NCI-H2107 treated with DMSO at 0.1 percent for 48 hours (cell line): ENCODE measurements around the gene ZBTB8A.
"Not testable (repeated sequence)": the region's sequence is repeated elsewhere in the genome, so short reads cannot be mapped to it uniquely, and the experiment has no call there.

Experiments used
- DNase-seq: peaks from one replicate; lab custom pipeline; 2025; ENCODE audit not compliant: unreplicated experiment; lab: John Stamatoyannopoulos, UW

ZBTB8A gene

DNA sequence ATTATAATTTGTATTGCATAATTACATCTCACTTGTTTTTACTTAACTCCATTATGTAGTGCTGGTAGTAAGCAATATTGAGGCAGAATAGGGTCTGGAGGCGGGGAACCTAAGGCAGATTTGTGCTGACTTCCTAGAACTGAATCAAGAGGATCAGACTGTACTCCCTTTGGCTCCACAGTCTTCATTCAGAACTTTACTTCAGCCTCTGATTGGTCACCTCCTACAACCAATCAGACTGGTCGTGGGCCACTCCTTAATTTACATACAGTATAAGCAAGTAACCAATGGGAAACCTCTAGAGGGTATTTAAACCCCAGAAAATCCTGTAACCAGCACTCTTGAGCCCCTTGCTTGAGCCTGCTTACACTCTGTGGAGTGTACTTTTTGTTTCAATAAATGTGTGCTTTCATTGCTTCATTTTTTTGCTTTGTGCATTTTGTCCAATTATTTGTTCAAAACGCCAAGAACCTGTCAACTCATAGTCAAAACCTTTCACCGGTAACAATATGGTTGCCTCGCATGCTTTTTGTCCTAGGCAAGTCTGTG lies 79.5 kb downstream of the ZBTB8A start:
- no peak for DNase-seq

DNA sequence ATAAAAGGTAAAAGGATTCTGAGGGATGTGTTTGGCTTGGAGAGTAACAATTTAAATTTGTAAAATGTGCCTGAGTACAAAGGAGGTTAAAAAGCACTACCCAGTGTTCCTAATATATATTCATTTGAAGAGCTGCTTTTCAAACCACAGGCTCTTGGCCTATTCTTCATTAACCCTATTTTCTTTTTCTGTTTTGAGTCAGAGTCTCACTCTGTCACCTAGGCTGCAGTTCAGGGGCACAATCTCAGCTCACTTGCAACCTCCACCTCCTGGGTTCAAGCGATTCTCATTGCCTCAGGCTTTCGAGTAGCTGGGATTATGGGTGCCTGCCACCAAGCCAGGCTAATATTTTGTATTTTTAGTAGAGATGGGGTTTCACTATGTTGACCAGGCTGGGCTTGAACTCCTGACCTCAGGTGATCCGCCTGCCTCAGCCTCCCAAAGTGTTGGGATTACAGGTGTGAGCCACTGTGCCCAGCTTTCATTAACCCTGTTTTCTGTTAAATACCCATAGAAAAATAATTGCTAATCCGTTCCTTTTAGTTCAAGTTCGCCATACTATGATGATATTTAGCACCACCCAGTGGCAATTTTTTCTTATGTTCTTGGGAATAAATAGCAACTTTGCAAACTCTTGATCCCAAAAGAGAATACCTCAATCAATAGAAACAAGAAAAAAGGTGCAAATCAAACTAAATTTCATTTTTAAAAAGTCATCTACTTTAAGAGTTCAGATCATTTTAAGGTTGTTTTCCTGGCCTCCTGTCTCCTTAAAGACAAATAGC lies 80.7 kb downstream of the ZBTB8A start:
- DNase-seq: no peak

DNA sequence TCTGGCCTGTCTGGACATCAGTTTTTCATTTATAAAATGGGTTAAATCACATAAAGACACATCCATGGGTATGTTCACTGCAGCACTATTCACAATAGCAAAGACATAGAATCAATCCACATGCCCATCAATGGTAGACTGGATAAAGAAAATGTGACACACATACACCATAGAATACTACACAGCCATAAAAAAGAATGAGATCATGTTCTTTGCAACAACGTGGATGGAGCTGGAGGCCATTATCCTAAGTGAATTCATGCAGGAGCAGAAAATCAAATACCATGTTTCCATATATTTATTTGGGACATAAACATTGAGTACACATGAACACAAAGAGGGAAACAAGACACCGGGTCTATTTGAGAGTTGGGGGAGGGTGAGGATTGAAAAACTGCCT lies 83.0 kb downstream of the ZBTB8A start:
- DNase-seq: no peak

DNA sequence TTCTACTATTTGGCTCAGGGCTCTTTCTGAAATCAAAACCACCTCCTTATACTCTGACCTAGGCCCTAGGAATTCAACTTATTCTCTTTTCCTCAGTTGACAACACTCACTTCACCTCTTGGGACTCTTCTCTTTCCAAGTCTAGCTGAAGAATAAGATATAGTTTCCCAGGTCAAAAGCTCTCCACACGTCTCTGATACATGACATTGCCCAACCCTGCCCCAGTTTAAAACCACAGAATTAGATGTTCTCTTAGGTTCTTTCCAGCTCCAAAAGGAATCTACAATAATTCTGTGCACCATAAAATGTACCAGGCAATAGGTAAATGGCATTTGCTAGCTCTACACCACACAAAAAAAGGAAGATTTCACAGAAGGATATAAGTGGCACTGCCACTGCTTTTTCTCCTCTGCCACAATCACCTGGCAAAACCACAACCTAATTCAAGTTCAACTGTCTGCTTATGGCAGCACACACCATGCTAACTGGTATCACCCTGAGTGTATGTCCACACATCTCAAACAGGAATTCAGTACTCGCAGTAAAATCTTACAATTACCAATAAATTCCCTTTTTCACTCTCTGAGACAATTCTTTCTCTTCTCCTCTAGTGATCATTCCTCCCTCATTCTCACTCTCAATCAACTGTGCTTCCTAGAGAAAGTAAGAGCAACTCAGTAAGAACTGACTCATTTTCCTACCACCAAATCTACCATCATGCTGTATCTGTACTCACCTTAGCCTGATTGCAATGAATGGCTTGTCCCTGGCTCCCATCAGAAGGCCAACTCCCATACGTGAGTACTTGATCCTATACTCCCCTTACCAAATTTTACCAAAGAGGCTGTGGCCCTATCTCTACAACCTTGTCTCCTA lies 83.8 kb downstream of the ZBTB8A start:
- peak; percentile 43 for DNase-seq

DNA sequence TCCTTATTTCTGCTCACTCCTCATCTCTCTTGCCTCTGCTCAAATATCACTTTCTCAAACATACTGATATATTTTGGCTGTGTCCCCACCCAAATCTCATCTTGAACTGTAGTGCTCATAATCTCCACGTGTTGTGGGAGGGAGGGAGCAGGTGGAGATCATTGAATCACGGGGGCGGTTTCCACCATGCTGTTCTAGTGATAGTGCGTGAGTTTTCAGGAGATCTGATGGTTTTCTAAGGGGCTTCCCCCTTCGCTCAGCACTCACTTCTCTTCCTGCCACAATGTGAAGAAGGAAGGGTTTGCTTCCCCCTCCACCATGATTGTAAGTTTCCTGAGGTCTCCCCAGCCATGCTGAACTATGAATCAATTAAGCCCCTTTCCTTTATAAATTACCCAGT lies 84.5 kb downstream of the ZBTB8A start:
- DNase-seq: no peak

DNA sequence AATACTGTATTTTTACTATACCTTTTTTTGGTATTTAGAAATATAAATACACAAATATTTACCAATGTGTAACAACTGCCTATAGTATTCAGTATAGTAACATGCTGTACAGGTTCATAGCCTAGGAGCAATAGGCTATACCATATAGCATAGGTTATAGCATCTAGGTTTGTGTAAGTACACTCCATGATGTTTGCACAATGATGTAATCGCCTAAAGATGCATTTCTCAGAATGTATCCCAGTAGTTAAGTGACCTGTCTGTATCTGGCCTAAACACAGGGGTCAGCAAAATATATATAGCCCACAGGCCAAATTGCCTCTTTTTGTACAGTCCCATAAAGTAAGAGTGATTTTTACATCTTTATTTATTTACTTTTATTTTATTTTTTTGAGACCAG lies 86.9 kb downstream of the ZBTB8A start:
- no peak for DNase-seq

DNA sequence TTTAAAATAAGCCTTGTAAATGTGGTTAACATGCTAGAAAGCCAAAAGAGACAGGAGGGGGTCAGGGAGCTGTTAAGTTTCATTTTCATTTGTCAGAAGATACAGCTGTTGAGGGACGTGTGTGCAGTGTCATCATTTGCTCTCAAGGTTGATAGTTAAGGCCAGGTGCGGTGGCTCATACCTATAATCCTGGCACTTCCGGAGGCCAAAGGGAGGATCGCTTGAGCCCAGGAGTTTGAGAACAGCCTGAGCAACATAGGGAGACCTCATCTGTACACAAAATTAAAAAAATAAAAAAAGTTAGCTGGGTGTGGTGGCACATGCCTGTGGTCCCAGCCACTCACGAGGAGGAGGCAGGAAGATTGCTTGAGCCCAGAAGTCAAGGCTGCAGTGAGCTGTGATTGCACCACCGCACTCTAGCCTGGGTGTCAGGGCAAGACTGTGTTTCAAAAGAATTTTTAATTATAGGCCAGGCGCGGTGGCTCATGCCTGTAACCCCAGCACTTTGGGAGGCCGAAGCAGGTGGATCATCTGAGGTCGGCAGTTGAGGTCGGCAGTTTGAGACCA lies 88.5 kb downstream of the ZBTB8A start:
- no peak for DNase-seq

DNA sequence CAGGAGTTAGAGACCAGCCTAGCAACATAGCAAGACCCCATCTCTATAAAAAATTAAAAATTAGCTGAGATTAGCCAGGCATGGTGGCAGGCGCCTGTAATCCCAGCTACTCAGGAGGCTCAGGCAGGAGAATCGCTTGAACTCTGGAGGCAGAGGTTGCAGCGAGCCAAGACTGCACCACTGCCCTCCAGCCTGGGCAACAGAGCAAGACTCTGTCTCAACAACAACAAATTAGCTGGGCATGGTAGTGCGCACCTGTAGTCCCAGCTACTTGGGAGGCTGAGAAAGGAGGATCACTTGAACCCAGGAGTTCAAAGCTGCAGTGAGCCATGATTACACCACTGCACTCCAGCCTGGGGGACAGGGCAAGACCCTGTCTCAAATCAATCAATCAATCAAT lies 90.9 kb downstream of the ZBTB8A start:
- DNase-seq: not testable (repeated sequence)

DNA sequence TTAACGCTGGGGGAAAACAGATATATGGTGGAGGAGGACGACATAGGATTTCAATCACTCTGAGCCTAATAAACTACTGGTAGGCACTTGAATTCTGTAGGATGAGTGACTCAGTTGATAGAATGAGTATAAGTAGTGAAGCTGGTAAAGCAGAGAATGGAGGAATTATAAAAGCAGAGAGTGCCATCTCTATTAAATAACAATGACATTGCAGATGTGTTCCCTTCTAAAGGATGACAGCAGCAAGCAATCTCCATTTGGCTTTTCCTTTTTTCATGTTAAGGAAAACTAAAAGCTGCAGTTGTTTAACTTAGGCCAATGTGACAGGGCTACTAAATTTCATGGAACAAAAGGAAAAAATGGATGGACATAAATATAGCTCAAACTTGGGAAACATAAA lies 93.6 kb downstream of the ZBTB8A start:
- DNase-seq: no peak

DNA sequence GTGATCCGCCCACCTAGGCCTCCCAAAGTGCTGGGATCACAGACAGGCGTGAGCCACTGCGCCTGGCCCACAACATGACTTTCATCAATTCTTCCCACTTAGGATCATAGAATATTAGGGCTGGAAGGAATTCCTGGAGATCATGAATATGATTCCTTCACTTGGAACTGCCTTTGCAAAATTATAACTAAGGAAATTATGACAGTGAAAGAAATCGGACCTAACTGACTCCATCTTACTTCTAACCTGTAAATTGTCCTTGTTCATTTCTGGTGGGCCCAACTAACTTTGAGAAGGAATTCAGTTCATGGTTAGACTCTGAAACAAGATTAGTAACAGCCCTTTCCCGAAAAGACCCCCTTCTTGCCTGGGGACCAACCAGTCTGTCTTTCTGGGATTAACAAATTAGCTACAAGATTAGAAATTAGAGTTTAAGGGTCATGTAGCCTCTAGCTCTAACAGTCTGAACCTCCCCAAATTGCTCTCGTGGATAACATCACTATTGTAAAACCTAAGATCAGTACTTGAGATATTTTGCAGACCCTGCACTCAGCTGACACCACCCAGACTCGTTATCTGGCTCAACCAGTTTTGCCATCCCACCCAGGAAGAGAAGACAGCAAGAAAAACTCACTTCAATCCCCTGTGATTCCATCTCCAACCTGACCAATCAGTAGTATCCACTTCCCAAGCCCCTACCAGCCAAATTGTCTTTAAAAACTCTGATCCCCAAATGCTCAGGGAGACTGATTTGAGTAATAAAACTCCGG lies 96.5 kb downstream of the ZBTB8A start:
- DNase-seq: no peak

DNA sequence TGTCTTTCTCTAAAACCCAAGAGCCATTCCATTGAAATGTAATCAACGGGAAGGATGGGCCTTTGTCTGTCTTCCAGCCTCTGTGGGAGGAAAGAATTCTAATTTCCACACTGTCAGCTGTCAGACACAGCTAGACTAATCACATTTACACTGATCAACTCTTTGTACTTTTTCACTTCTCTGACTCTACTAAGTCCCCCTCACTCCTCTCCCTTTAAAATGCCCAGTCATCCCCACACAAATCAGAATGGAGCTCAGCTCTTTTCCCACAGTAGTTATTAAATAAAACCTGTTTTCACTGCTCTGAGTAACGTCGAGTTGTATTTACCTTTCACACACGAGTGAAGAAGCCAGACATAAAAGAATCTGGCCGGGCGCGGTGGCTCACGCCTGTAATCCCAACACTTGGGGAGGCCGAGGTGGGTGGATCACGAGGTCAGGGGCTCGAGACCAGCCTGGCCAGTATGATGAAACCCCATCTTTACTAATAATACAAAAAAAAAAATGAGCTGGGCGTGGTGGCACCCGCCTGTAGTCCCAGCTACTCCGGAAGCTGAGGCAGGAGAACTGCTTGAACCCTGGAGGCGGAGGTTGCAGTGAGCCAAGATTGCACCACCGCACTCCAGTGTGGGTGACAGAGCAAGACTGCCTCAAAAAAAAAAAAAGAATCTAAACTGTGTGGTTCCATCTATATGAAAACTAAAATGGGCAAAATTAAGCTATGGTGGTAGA lies 97.9 kb downstream of the ZBTB8A start:
- DNase-seq: no peak

DNA sequence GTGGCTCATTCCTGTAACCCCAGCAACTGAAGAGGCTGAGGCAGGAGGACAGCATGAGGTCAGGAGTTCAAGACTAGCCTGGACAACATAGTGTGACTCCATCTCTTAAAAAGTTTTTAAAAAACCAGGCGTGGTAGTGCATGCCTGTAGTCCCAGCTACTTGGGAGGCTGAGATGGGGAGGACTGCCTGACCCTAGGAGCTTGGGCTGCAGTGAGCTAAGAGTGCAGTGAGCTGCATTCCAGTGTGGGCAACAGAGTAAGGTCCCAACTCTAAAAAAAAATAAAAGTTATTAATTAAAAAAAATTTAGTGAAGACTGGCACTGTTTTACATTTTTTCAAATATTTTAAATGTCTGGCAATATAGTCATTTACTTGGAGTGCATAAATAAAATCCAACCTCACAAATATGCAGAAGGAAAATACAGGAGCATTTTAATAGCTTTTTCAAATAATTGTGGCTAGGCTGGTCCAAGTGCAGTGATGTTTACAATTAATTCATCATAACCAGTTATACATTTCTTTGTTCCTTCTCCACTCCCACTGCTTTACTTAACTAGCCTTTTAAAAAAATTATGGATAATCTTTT lies 100.4 kb downstream of the ZBTB8A start:
- no peak for DNase-seq

DNA sequence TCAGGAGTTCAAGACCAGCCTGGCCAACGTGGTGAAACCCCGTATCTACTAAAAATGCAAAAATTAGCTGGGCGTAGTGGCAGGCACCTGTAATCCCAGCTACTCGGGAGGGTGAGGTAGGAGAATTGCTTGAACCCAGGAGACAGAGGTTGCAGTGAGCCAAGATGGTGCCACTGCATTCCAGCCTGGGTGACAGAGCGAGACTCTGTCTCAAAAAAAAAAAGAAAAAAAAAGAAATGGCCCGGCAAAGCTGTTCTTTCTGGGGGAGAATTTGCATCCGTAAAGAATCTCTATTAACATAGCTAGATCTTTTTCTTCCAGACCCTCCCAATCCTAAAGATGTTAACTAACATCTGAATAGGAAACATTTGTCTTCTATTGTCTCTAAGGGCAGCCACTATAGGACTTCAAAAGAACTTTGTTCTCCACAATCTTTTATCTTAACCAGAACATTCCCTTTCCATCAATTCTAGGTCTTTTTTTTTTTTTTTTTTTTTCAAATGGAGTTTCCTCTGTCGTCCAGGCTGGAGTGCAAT lies 103.1 kb downstream of the ZBTB8A start:
- not testable (repeated sequence) for DNase-seq

DNA sequence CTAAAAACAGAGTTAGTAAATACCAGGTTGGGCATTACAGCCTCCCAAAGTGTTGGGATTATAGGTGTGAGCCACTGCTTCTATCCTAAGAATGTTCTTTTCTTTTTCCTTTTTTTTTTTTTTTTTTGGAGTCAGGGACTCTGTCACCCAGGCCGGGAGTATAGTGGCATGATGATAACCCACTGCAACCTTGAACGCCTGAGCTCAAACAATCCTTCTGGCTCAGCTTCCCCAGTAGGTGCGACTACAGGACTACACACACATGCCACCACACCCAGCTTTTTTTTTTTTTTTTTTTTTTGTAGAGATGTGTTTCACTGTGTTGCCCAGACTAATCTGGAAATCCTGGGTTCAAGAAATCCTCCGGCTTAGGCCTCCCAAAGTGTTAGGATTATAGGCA lies 105.2 kb downstream of the ZBTB8A start:
- DNase-seq: no peak

DNA sequence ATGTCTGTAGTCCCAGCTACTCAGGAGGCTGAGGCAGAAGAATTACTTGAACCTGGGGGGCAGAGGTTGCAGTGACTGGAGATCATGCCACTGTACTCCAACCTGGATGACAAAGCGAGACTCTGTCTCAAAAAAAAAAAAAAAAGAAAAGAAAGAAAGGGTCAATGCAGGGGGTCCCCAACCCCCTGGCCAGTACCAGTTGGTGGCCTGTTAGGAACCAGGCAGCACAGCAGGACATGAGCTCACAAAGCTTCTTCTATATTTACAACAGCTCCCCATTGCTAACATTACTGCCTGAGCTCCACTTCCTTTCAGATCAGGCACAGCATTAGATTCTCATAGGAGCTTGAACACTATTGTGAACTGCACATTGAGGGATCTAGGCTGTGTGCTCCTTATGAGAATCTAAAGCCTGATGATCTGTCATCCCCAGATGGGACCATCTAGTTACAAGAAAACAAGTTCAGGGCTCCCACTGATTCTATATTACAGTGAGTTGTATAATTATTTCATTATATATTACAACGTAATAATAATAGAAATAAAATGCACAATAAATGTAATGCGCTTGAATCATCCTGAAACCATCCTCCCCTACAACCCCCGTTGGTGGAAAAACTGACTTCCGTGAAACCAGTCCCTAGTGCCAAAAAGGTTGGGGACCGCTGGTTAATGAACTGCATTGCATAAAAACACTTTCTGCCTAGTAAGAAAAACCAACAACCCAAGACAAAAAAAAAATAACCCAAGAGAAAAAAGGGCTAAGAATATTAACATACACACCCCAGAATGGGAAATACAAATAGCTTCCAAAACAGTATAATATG lies 108.3 kb downstream of the ZBTB8A start:
- DNase-seq: no peak

DNA sequence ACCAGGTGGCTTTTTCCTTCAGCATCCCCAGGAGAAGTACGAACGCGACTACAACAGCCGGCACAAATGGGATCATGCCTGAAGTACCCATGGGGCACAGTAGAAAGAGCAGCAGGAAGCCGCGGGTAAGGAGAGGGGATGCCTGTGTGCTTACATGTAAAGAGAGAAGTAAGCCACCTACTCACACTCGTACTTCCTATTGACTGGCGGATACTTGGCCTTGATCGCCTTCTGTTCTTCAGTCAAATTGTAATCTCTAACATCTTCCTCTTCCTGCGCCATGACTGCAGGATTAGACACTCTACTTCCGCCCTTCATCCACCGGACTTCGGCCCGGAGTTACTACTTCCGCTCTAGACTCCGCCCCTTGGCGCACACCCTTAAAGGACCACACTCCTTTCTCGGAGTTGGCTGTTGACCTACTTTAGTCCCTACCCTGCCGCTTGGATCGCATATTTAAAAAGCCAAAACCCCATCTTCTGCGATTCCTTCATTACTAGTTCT lies 111.1 kb downstream of the ZBTB8A start, which contains the start of gene ZBTB8OS:
ZBTB8OS (minus strand) TSS at position 303 of the 504 bp plus-strand sequence; CDS start at position 282, 21 bp downstream.
- peak; percentile 97 for DNase-seq

DNA sequence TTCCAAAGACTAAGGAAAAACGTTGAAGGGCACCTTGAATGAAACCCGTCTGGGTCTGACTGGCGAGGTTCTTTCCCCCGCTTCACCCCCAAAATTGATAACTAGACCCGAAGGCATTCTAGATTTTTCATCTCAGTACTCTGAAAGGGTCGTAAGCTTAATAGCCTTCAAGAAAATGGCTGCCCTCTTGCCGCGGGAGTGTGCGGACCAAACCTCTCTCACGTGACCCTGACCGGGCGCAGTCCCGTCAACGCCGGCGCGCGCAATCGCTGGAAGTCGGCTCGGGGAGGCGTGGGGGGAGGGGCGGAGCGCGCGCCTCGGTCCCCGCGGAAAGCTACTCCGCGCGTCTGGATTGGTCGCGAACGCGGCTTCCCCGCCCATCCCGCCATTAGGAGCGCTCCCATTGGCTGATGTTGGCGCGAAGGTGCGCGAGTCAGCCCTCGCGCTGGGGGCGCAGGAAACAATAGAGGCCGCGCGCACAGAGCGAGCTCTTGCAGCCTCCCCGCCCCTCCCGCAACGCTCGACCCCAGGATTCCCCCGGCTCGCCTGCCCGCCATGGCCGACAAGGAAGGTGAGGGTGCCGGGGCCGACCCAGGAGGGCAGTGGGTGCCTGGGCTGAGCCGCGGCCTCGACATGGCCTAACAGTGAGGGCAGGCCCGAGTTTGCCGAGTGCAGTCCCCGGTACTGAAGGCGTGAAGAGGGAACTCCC lies 111.7 kb downstream of the ZBTB8A start, which contains the start of gene RBBP4:
RBBP4 (plus strand) TSS at position 457 of the 709 bp plus-strand sequence; CDS start at position 556, 99 bp downstream.
- DNase-seq: peak; percentile 95
